Measurements from ENCODE around the gene GRIK5.
"Not testable (repeated sequence)": the region's sequence is repeated elsewhere in the genome, so short reads cannot be mapped to it uniquely, and the experiment has no call there.

Gene GRIK5

GRCh38 chr19:41993612-41994483, 76.2 kb downstream of the GRIK5 start, which contains the start of gene ATP1A3:
TSS of gene ATP1A3 (minus strand) at chr19:41994230. CDS start at chr19:41994076, 154 bp downstream.
- Histone ChIP-seq H2AFZ (ENCODE audit: low read length) (0 out of 2 replicates have a peak within 1 kb of the TSS, but pooled peaks have one; percentile 21), H3K27me3 (ENCODE audit: insufficient read depth, low read length) (0 out of 2 replicates have a peak, but pooled peaks cover 5% of the 10 kb centered on the region), H3F3A (ENCODE audit: insufficient read depth, low read length) (no peaks in the 10 kb centered on the region), H3K27ac (ENCODE audit: low read depth, low read length, poor library complexity, severe bottlenecking) (no peak within 1 kb of the TSS), H3K9me3 (ENCODE audit: low read length) (no peaks in the 10 kb centered on the region), H3K4me2 (ENCODE audit: low read length) (peak within 1 kb of the TSS; percentile 94), H3K4me3 (ENCODE audit: low read depth, low read length, poor library complexity, severe bottlenecking) (peak within 1 kb of the TSS; percentile 95), H4K20me1 (ENCODE audit: insufficient read depth, low read length) (no peaks in the 10 kb centered on the region), H3K36me3 (ENCODE audit: insufficient read depth, low read length) (no peaks in the 10 kb centered on the region), H3K79me2 (ENCODE audit: insufficient read depth, low read length) (no peaks in the 10 kb centered on the region), H3K9ac (ENCODE audit: low read length) (peak within 1 kb of the TSS; percentile 87), H3K4me1 (ENCODE audit: insufficient read depth, low read length, severe bottlenecking) (peaks cover 24% of the 10 kb centered on the region), H3K9me2 (ENCODE audit: low read depth, low read length) (no peaks in the 10 kb centered on the region)
- TF ChIP-seq, protein P1, sequence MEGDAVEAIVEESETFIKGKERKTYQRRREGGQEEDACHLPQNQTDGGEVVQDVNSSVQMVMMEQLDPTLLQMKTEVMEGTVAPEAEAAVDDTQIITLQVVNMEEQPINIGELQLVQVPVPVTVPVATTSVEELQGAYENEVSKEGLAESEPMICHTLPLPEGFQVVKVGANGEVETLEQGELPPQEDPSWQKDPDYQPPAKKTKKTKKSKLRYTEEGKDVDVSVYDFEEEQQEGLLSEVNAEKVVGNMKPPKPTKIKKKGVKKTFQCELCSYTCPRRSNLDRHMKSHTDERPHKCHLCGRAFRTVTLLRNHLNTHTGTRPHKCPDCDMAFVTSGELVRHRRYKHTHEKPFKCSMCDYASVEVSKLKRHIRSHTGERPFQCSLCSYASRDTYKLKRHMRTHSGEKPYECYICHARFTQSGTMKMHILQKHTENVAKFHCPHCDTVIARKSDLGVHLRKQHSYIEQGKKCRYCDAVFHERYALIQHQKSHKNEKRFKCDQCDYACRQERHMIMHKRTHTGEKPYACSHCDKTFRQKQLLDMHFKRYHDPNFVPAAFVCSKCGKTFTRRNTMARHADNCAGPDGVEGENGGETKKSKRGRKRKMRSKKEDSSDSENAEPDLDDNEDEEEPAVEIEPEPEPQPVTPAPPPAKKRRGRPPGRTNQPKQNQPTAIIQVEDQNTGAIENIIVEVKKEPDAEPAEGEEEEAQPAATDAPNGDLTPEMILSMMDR (IDR thresholded peaks at IDR 0.05; ENCODE audit: low read length), result no peak
- no peak for TF ChIP-seq EZH2 (IDR thresholded peaks at IDR 0.05; ENCODE audit: borderline replicate concordance, low read length)

GRCh38 chr19:41991925-41992569, 78.0 kb downstream of the GRIK5 start:
- not testable (repeated sequence) for H3K4me3 ChIP-seq (ENCODE audit: low read depth, low read length, poor library complexity, severe bottlenecking); H3F3A ChIP-seq (ENCODE audit: insufficient read depth, low read length); H3K27me3 ChIP-seq (ENCODE audit: insufficient read depth, low read length); H3K9ac ChIP-seq (ENCODE audit: low read length); H3K27ac ChIP-seq (ENCODE audit: low read depth, low read length, poor library complexity, severe bottlenecking); H4K20me1 ChIP-seq (ENCODE audit: insufficient read depth, low read length); H3K9me3 ChIP-seq (ENCODE audit: low read length); H3K4me2 ChIP-seq (ENCODE audit: low read length); H3K9me2 ChIP-seq (ENCODE audit: low read depth, low read length); H2AFZ ChIP-seq (ENCODE audit: low read length); H3K79me2 ChIP-seq (ENCODE audit: insufficient read depth, low read length)
- H3K4me1 ChIP-seq (ENCODE audit: insufficient read depth, low read length, severe bottlenecking), result peaks cover 10% of the 10 kb centered on the region
- peaks cover 13% of the 10 kb centered on the region; the same call in 1 of the 2 replicates for H3K36me3 ChIP-seq (ENCODE audit: insufficient read depth, low read length)

DNA sequence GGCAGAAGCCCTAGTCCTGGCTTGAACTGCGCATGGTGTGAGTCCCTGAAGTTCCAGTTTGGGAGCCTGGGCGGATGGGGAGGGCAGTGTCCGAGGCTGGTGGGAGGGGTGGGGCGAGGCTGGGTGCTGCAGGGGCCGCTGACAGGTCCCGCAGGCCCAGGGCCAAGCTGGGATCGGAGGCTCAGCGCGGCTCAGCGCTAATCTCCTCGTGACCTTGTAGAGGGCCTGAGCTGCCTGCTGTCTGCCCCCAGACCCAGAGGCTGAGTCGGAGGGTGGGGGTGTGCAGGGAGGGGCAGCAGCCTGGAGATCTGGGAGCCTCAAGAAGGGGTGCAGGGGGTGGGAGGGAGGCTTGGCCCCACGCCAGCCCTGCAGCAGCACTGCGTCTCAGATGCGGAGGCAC, 79.0 kb downstream of the GRIK5 start:
- TF ChIP-seq, protein P1 (IDR thresholded peaks at IDR 0.05; ENCODE audit: low read length), result no peak
- no peak for TF ChIP-seq EZH2 (IDR thresholded peaks at IDR 0.05; ENCODE audit: borderline replicate concordance, low read length)
- no peaks in the 10 kb centered on the region for H4K20me1 ChIP-seq (ENCODE audit: insufficient read depth, low read length)
- no peak overlapping the region for H3K9ac ChIP-seq (ENCODE audit: low read length)
- H3K9me3 ChIP-seq (ENCODE audit: low read length), result no peaks in the 10 kb centered on the region
- no peak overlapping the region for H3K4me2 ChIP-seq (ENCODE audit: low read length)
- no peak overlapping the region for H2AFZ ChIP-seq (ENCODE audit: low read length)
- H3K27ac ChIP-seq (ENCODE audit: low read depth, low read length, poor library complexity, severe bottlenecking), result no peak overlapping the region
- H3K36me3 ChIP-seq (ENCODE audit: insufficient read depth, low read length), result peaks cover 23% of the 10 kb centered on the region; the same call in 1 of the 2 replicates
- no peaks in the 10 kb centered on the region for H3K27me3 ChIP-seq (ENCODE audit: insufficient read depth, low read length)
- no peaks in the 10 kb centered on the region for H3K9me2 ChIP-seq (ENCODE audit: low read depth, low read length)
- no peak overlapping the region for H3K4me3 ChIP-seq (ENCODE audit: low read depth, low read length, poor library complexity, severe bottlenecking)
- peaks cover 10% of the 10 kb centered on the region for H3K4me1 ChIP-seq (ENCODE audit: insufficient read depth, low read length, severe bottlenecking)
- H3F3A ChIP-seq (ENCODE audit: insufficient read depth, low read length), result no peaks in the 10 kb centered on the region
- H3K79me2 ChIP-seq (ENCODE audit: insufficient read depth, low read length), result no peaks in the 10 kb centered on the region

Data from OCI-LY1 (cell line).